ENCODE data around the gene GPN1.
"Not testable (repeated sequence)": the region's sequence is repeated elsewhere in the genome, so short reads cannot be mapped to it uniquely, and the experiment has no call there.

GPN1 gene

GRCh38 chr2:27672723-27673486, 44.1 kb downstream of the GPN1 start:
- DNase-seq (ENCODE audit: low read depth in 2 of 2) = no peak

- no peak for DNase-seq (ENCODE audit: low read depth in 2 of 2)
These were observed 51.7 kb downstream of the GPN1 start for GRCh38 chr2:27680571-27680970.

- no peak for DNase-seq (ENCODE audit: low read depth in 2 of 2)
These were observed 53.0 kb downstream of the GPN1 start for GRCh38 chr2:27681841-27682240.

- DNase-seq (ENCODE audit: low read depth in 2 of 2) = not testable (repeated sequence)
These were observed 53.5 kb downstream of the GPN1 start for GRCh38 chr2:27682334-27682771.

GRCh38 chr2:27683390-27684071, 54.7 kb downstream of the GPN1 start:
- DNase-seq (ENCODE audit: low read depth in 2 of 2) = peak; percentile 77

- DNase-seq (ENCODE audit: low read depth in 2 of 2) = not testable (repeated sequence)
These were observed 56.2 kb downstream of the GPN1 start for GRCh38 chr2:27685006-27685405.

- no peak for DNase-seq (ENCODE audit: low read depth in 2 of 2)
These were observed 56.7 kb downstream of the GPN1 start for GRCh38 chr2:27685577-27685976.

- DNase-seq (ENCODE audit: low read depth in 2 of 2) = no peak
These were observed 58.4 kb downstream of the GPN1 start for GRCh38 chr2:27687232-27687631.

- no peak for DNase-seq (ENCODE audit: low read depth in 2 of 2)
These were observed 60.6 kb downstream of the GPN1 start for GRCh38 chr2:27689424-27689823.

GRCh38 chr2:27690052-27690451, 61.2 kb downstream of the GPN1 start:
- no peak for DNase-seq (ENCODE audit: low read depth in 2 of 2)

- DNase-seq (ENCODE audit: low read depth in 2 of 2) = no peak
These were observed 68.8 kb downstream of the GPN1 start for GRCh38 chr2:27697660-27698059.
